PC-9 (cell line): ENCODE results near the gene MELTF. TPM values are rescaled to one million over a fixed set of nuclear protein-coding genes. Genes with fewer than 3 reads are reported as not detected.

Source experiments
- BruUV-seq: library from RNA; stranded (reverse); fragments of 400-500 nt; replicated peaks from 2 replicates; lab custom pipeline; 2021; lab: Mats Ljungman, UMichigan
- CTCF ChIA-PET: fragments of 300-600 bp; sonication (Branson Sonifier 250); formaldehyde crosslinking; loops from one replicate; lab custom pipeline; 2022; ENCODE audit warnings: antibody characterized with exemption; lab: Charles Lee
- POLR2A ChIA-PET: fragments of 300-600 bp; sonication (Branson Sonifier 250); formaldehyde crosslinking; loops from one replicate; lab custom pipeline; 2022; ENCODE audit warnings: antibody characterized with exemption; ENCODE audit not compliant: unreplicated experiment; lab: Charles Lee
- DNase-seq, 2 experiments: peaks; one replicate each; pipeline versions ENCODE4 v3.0.0 to v3.0.0-alpha.2; 2015 to 2022; ENCODE audit warnings: mixed read lengths in 1 of 2
- H2AFZ ChIP-seq: fragments of 200-600 bp; sonication (generic); 2 replicates; pipeline ENCODE4 v1.8.1; 2017; ENCODE audit warnings: antibody characterized with exemption
- H3F3A ChIP-seq: fragments of 200-600 bp; sonication (generic); 2 replicates; pipeline ENCODE4 v1.8.1; 2017; ENCODE audit warnings: antibody characterized with exemption, mild to moderate bottlenecking, low read depth; ENCODE audit not compliant: insufficient read depth
- H3K27ac ChIP-seq: fragments of 200-600 bp; sonication (generic); 2 replicates; pipeline ENCODE4 v1.6.1; 2016; ENCODE audit warnings: mixed run types
- H3K27me3 ChIP-seq: fragments of 200-600 bp; sonication (generic); 2 replicates; pipeline ENCODE4 v1.6.1; 2016; ENCODE audit warnings: low read depth, mixed run types; ENCODE audit not compliant: insufficient read depth
- H3K36me3 ChIP-seq: fragments of 200-600 bp; sonication (generic); 2 replicates; pipeline ENCODE4 v1.6.1; 2016; ENCODE audit warnings: low read depth, mixed run types
- H3K4me1 ChIP-seq: fragments of 200-600 bp; sonication (generic); replicated peaks from 2 replicates; pipeline ENCODE4 v1.6.1; 2016; ENCODE audit warnings: mixed run types; ENCODE audit not compliant: insufficient read depth
- H3K4me2 ChIP-seq: fragments of 200-600 bp; sonication (generic); 2 replicates; pipeline ENCODE4 v1.6.1; 2017; ENCODE audit warnings: mixed run types
- H3K4me3 ChIP-seq: fragments of 200-600 bp; sonication (generic); 2 replicates; pipeline ENCODE4 v1.6.1; 2016; ENCODE audit warnings: mixed run types
- H3K79me2 ChIP-seq: fragments of 200-600 bp; sonication (generic); 2 replicates; pipeline ENCODE4 v1.6.1; 2017; ENCODE audit warnings: low read depth, mixed run types
- H3K9me2 ChIP-seq: fragments of 200-600 bp; sonication (generic); 2 replicates; pipeline ENCODE4 v1.8.1; 2017; ENCODE audit warnings: mild to moderate bottlenecking; ENCODE audit not compliant: insufficient read depth
- H3K9me3 ChIP-seq: fragments of 200-600 bp; sonication (generic); 2 replicates; pipeline ENCODE4 v1.8.1; 2016; ENCODE audit warnings: low read depth; ENCODE audit not compliant: insufficient read depth
- H4K20me1 ChIP-seq: fragments of 200-600 bp; sonication (generic); 2 replicates; pipeline ENCODE4 v1.8.1; 2017; ENCODE audit not compliant: insufficient read depth
- EZH2 ChIP-seq: fragments of 200-600 bp; sonication (generic); IDR thresholded peaks from 2 replicates; pipeline ENCODE4 v1.8.0; 2017; ENCODE audit warnings: antibody characterized with exemption, low read depth
- intact Hi-C: fragments of 100-400 bp; cut with micrococcal nuclease; formaldehyde crosslinking; loops from one replicate; pipeline ENCODE4 v1.10.0; 2022; ENCODE audit not compliant: unreplicated experiment
- total RNA-seq: library from RNA; stranded (reverse); gene quantifications from 2 replicates; pipeline ENCODE4 v1.2.3, GENCODE V29; 2021
- TF ChIP-seq, protein P1 (sequence below): fragments of 200-600 bp; sonication (generic); conservative IDR thresholded peaks from 2 replicates; pipeline ENCODE4 v1.6.1; 2017; ENCODE audit warnings: mixed run types, antibody characterized with exemption, mild to moderate bottlenecking, moderate library complexity

The MELTF gene
- total RNA-seq, 1 experiment from 2014 or later, result 154 TPM

DNA sequence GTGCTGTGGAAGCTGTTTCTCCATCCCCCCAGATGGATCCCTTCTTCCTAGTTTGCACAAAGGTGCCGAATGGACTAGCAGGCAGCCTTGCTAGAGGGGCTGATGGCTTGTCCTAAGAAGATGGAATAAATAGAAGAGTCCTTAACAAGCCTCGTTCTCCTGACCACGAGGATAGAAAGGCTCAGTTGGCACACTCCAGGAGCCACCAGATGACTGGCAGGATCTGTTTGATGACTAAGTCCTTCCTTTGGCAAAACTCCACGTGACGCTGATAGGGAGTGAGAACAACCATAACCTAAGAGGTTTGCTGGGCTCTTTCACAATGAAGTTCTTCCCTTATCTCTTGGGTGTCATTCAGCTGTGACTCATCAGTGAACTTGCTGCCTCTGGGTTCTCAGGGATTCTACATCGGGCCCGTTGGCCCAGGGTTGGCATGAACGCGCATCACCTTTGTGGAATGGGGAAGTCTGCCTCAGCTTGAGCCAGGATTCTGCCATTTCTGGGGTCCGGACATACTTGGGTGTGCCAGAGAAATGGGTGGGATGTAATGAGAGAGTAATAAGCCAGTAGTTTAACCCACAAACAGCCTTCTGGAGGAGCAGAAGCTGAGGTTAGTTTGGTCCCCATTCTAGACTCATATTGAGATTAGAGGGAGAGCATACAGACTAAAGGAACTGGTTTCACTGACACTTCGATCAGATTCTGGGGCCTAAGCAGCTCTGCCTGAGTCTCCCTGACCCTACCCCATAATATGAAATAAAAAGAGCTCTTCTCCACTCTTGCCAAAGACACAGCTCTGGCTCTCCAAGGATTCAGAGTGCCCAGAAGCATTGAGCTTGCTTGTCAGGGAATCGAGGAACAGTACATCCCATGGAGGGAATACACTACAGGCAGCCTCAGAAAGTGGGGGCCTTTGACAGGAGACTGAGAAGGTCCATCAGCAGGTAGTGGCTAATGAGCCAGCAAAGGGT is 2.0 kb upstream of the MELTF start:
- Histone ChIP-seq H3K9me3 (no peaks in the 10 kb centered on the region), H3F3A (peaks cover 29% of the 10 kb centered on the region), H2AFZ (no peak overlapping the region), H3K9me2 (no peaks in the 10 kb centered on the region), H3K27me3 (no peaks in the 10 kb centered on the region), H3K36me3 (no peaks in the 10 kb centered on the region), H3K4me2 (peak overlapping the region; percentile 48), H3K79me2 (no peaks in the 10 kb centered on the region), H4K20me1 (no peaks in the 10 kb centered on the region), H3K4me3 (no peak overlapping the region), H3K4me1 (peaks cover 19% of the 10 kb centered on the region), H3K27ac (peak overlapping the region; percentile 90)
- TSS peak; percentile 81 for BruUV-seq
- ChIA-PET CTCF (interaction anchor here (0.5 kb wide), 1 partner anchor 616 kb away, joined by 4 read pairs; no protein-coding TSS in a partner anchor), POLR2A (interaction anchor here (0.6 to 0.7 kb wide), 4 partner anchors 225 to 485 kb away, joined by 3 to 4 read pairs (median 3); no protein-coding TSS in a partner anchor)
- intact Hi-C loops, result loop anchor here (1.0 kb wide), 1 partner anchor 238 kb away; no protein-coding TSS in a partner anchor
- TF ChIP-seq, protein P1, sequence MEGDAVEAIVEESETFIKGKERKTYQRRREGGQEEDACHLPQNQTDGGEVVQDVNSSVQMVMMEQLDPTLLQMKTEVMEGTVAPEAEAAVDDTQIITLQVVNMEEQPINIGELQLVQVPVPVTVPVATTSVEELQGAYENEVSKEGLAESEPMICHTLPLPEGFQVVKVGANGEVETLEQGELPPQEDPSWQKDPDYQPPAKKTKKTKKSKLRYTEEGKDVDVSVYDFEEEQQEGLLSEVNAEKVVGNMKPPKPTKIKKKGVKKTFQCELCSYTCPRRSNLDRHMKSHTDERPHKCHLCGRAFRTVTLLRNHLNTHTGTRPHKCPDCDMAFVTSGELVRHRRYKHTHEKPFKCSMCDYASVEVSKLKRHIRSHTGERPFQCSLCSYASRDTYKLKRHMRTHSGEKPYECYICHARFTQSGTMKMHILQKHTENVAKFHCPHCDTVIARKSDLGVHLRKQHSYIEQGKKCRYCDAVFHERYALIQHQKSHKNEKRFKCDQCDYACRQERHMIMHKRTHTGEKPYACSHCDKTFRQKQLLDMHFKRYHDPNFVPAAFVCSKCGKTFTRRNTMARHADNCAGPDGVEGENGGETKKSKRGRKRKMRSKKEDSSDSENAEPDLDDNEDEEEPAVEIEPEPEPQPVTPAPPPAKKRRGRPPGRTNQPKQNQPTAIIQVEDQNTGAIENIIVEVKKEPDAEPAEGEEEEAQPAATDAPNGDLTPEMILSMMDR, result no peak
- TF ChIP-seq EZH2, result no peak
- peak; percentile 95 to 100 for DNase-seq

DNA sequence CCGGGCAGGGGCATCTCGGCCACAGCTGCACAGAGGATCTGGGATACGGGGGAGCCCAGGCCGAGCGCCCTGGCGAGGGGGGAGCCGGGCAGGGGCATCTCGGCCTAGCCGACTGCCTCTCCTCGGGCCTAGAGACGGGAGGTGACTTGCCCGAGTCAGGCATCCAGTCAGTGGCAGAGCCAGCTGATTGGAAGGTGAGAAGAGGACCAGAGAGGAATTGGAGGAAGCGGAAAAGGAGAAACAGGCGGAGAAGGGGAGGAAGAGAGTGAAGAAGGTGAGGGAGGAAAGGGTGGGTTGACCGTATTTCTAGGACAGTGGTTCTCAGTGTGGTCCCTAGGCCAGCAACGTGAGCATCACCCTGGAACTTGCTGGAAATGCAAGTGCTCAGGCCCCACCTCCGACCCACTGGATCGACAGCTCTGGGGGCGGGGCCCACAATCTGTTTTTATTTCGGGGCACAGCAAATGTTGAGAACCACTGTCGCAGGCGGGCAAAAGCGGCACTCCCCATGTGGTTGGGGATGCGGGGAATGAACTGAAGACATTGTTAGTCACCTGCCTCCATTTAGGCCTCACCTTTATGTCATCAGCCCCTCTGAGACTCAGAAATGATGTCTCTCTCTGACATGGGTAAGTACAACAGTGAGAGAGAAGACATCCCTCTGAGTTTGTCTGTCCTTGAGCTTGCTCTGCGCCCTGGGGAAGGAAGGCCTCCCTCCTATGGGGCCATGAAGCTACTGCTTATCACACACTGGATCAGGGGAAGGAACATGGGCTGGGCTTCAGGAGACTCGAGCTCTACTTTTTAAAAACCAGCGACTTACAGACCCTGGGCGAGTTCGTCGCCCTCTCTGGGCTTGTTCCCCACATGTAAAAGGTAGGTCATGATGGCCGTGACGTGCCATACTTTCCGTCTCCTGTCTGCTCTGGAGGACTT is 1.0 kb upstream of the MELTF start:
- ChIA-PET CTCF (interaction anchor here (1.2 kb wide), 1 partner anchor 422 kb away, joined by 3 read pairs; no protein-coding TSS in a partner anchor), POLR2A (interaction anchor here (0.7 kb wide), 2 partner anchors 238 to 486 kb away, joined by 3 read pairs; no protein-coding TSS in a partner anchor)
- peak overlapping the region; percentile 48 for H3K4me2 ChIP-seq
- H3K79me2 ChIP-seq, result no peaks in the 10 kb centered on the region
- H3K27me3 ChIP-seq, result no peaks in the 10 kb centered on the region
- no peaks in the 10 kb centered on the region for H3K36me3 ChIP-seq
- H3K27ac ChIP-seq, result peak overlapping the region; percentile 90
- no peak for DNase-seq
- no peaks in the 10 kb centered on the region for H3K9me2 ChIP-seq
- no peak overlapping the region for H3K4me3 ChIP-seq
- peaks cover 19% of the 10 kb centered on the region for H3K4me1 ChIP-seq
- BruUV-seq, result no TSS peak
- no peaks in the 10 kb centered on the region for H4K20me1 ChIP-seq
- TF ChIP-seq EZH2, result no peak
- TF ChIP-seq, protein P1, result no peak
- peaks cover 23% of the 10 kb centered on the region for H3F3A ChIP-seq
- H2AFZ ChIP-seq, result no peak overlapping the region
- intact Hi-C loops, result loop anchor here (1.0 kb wide), 1 partner anchor 237 kb away; no protein-coding TSS in a partner anchor
- H3K9me3 ChIP-seq, result no peaks in the 10 kb centered on the region
